ENCODE results near the gene SLC47A1.

DNA sequence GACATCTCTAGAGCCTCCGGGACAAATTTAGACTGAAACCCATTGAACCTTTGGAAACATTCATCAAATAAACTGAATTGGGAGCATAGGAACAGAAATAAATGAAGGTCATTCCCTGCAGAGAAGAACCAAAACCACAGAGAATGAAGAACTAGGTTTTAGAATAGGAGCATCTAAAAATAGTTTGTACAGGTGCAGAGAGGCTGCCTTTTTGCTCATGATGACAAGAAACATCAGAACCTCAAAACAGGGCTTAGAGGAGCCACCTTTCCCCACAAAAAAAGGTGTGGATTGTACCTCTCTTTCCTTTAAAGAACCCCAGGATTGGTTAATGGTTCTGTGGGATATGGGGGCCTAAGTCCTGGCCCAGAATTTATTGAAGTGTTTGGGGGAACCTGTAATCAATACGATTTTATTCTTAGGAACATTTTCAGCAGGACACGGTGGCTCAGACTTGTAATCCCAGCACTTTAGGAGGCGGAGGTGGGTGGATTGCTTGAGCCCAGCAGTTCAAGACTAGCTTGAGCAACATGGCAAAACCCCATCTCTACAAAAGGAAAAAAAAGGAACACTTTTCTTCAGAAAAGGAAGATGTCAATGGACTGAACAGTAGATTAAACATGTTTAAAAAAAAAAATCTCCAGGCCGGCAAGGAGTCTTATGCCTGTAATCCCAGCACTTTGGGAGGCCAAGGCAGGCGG lies 37.7 kb upstream of the SLC47A1 start:
- no peak for TF ChIP-seq POLR2A (IDR thresholded peaks at IDR 0.05)
- no peak for TF ChIP-seq CTCF (IDR thresholded peaks at IDR 0.05)
- TF ChIP-seq EP300 (IDR thresholded peaks at IDR 0.05): no peak
